GM12878 (cell line): ENCODE measurements around the gene HMCES. TPM values are rescaled to one million over a fixed set of nuclear protein-coding genes. Genes with fewer than 3 reads are reported as not detected.
A peak's percentile ranks its signal among the peaks of the same experiment; 100 is the strongest.

ENCODE experiments used
- ATAC-seq: fragments of 200-7000 bp; cut with Tn5 transposase; 3 replicates; pipeline ENCODE4 v1.9.1; 2020; ENCODE audit warnings: mild to moderate bottlenecking, moderate library complexity
- BruUV-seq: library from RNA; stranded (reverse); fragments of 400-500 nt; replicated peaks from 2 replicates; lab custom pipeline; 2021; lab: Mats Ljungman, UMichigan
- CTCF ChIA-PET: fragments of 300-600 bp; sonication (Branson Sonifier 250); formaldehyde crosslinking; extraction: SDS; loops from one replicate; lab custom pipeline; 2021; ENCODE audit warnings: inconsistent platforms; lab: Yijun Ruan, JAX
- POLR2A ChIA-PET: fragments of 350-600 bp; formaldehyde crosslinking; extraction: SDS; loops from one replicate; lab custom pipeline; 2021; ENCODE audit warnings: inconsistent platforms; lab: Charles Lee
- RAD21 ChIA-PET: fragments of 300-600 bp; sonication (Branson Sonifier 250); formaldehyde crosslinking; loops from one replicate; lab custom pipeline; 2023; ENCODE audit warnings: antibody characterized with exemption; ENCODE audit not compliant: unreplicated experiment; lab: Charles Lee
- SMC1A ChIA-PET: fragments of 300-600 bp; sonication (Branson Sonifier 250); formaldehyde crosslinking; loops from one replicate; lab custom pipeline; 2023; ENCODE audit not compliant: unreplicated experiment, uncharacterized antibody; lab: Charles Lee
- DNase-seq: peaks from one replicate; pipeline ENCODE4 v3.0.0-alpha.2; 2011; ENCODE audit warnings: low read depth, low spot score
- FAIRE-seq: peaks from 3 replicates; lab custom pipeline; 2011; peaks lifted over from hg19 to GRCh38; lab: Jason Lieb, UNC
- H2AFZ ChIP-seq: 2 replicates; pipeline ENCODE4 v1.6.0; 2011; ENCODE audit warnings: low read depth, low read length, control low read depth; ENCODE audit not compliant: control insufficient read depth
- H3K27ac ChIP-seq: 2 replicates; pipeline ENCODE4 v1.5.1; 2011; ENCODE audit warnings: control low read depth; ENCODE audit not compliant: control insufficient read depth, insufficient read depth
- H3K27me3 ChIP-seq, 2 experiments: replicated peaks in 1 of 2; 2 replicates each; pipeline versions ENCODE4 v1.6.0 to v1.6.1; 2011; ENCODE audit warnings: low read length in 1 of 2; ENCODE audit not compliant: control insufficient read depth in 2 of 2, insufficient read depth in 2 of 2
- H3K36me3 ChIP-seq, 2 experiments: 2 replicates each; pipeline ENCODE4 v1.5.1; 2011; ENCODE audit warnings: low read length in 1 of 2; ENCODE audit not compliant: control insufficient read depth in 2 of 2, insufficient read depth in 2 of 2
- H3K4me1 ChIP-seq: 2 replicates; pipeline ENCODE4 v1.6.1; 2011; ENCODE audit warnings: mild to moderate bottlenecking, low read length, moderate library complexity, mixed read lengths; ENCODE audit not compliant: control insufficient read depth, insufficient read depth
- H3K4me2 ChIP-seq: 2 replicates; pipeline ENCODE4 v1.6.0; 2011; ENCODE audit warnings: control low read depth; ENCODE audit not compliant: control insufficient read depth, insufficient read depth
- H3K4me3 ChIP-seq: fragments of 200-600 bp; sonication (generic); 2 replicates; pipeline ENCODE4 v1.5.1; 2016
- H3K79me2 ChIP-seq: 2 replicates; pipeline ENCODE4 v1.6.0; 2011; ENCODE audit warnings: low read length; ENCODE audit not compliant: control insufficient read depth, insufficient read depth
- H3K9ac ChIP-seq: 2 replicates; pipeline ENCODE4 v1.8.0; 2011; ENCODE audit warnings: low read length, control low read depth, mixed read lengths; ENCODE audit not compliant: control insufficient read depth, insufficient read depth
- H3K9me3 ChIP-seq: replicated peaks from 3 replicates; pipeline ENCODE4 v1.5.1; 2011; ENCODE audit warnings: mild to moderate bottlenecking, low read length; ENCODE audit not compliant: control insufficient read depth, insufficient read depth
- H4K20me1 ChIP-seq: 2 replicates; pipeline ENCODE4 v1.6.0; 2011; ENCODE audit not compliant: control insufficient read depth, insufficient read depth
- ATF7 ChIP-seq: fragments of 450-650 bp; IDR thresholded peaks from 2 replicates; pipeline ENCODE4 v1.6.1; 2016; ENCODE audit warnings: low read depth, mild to moderate bottlenecking
- EGR1 ChIP-seq, 2 experiments: IDR thresholded peaks; 1 replicate in 1 of 2; 2 replicates in 1 of 2; pipeline ENCODE4 v1.6.1; 2011 to 2012; ENCODE audit warnings: low read depth in 2 of 2, low read length in 2 of 2, borderline replicate concordance in 1 of 2, mild to moderate bottlenecking in 1 of 2, moderate library complexity in 1 of 2
- HDAC6 ChIP-seq: fragments of 200-600 bp; sonication (generic); IDR thresholded peaks from one replicate; pipeline ENCODE4 v1.8.0; 2017; ENCODE audit warnings: antibody characterized with exemption; ENCODE audit not compliant: unreplicated experiment
- IRF3 ChIP-seq: fragments of 450-650 bp; IDR thresholded peaks from 2 replicates; pipeline ENCODE4 v1.6.1; 2014; ENCODE audit warnings: mild to moderate bottlenecking
- JUNB ChIP-seq: IDR thresholded peaks from 2 replicates; pipeline ENCODE4 v1.6.1; 2016; ENCODE audit warnings: antibody characterized with exemption, mild to moderate bottlenecking
- KAT2A ChIP-seq: conservative IDR thresholded peaks from 2 replicates; pipeline ENCODE4 v1.6.1; 2011; ENCODE audit warnings: low read depth, low read length; ENCODE audit not compliant: control insufficient read depth
- MEF2B ChIP-seq: fragments of 450-650 bp; IDR thresholded peaks from 2 replicates; pipeline ENCODE4 v1.6.1; 2018; ENCODE audit warnings: mild to moderate bottlenecking, moderate library complexity; ENCODE audit not compliant: partially characterized antibody, poor library complexity, severe bottlenecking
- MTA2 ChIP-seq: fragments of 450-650 bp; IDR thresholded peaks from 2 replicates; pipeline ENCODE4 v1.6.1; 2016; ENCODE audit warnings: low read depth, mild to moderate bottlenecking, moderate library complexity
- NR2C1 ChIP-seq: fragments of 450-650 bp; IDR thresholded peaks from 2 replicates; pipeline ENCODE4 v1.6.1; 2017; ENCODE audit warnings: antibody characterized with exemption, mild to moderate bottlenecking, moderate library complexity
- POLR2AphosphoS5 ChIP-seq: IDR thresholded peaks from 2 replicates; pipeline ENCODE4 v1.6.1; 2011; ENCODE audit warnings: mild to moderate bottlenecking, low read length, inconsistent platforms
- POU2F2 ChIP-seq: IDR thresholded peaks from 3 replicates; pipeline ENCODE4 v1.6.1; 2011; ENCODE audit warnings: low read depth, mild to moderate bottlenecking, low read length, borderline replicate concordance
- RB1 ChIP-seq: fragments of 450-650 bp; formaldehyde crosslinking; IDR thresholded peaks from 2 replicates; pipeline ENCODE4 v1.6.1; 2017; ENCODE audit warnings: mild to moderate bottlenecking, borderline replicate concordance
- RELB ChIP-seq: fragments of 450-650 bp; IDR thresholded peaks from 2 replicates; pipeline ENCODE4 v1.6.1; 2017; ENCODE audit warnings: low read depth, mild to moderate bottlenecking, moderate library complexity
- RUNX3 ChIP-seq: IDR thresholded peaks from 2 replicates; pipeline ENCODE4 v1.6.1; 2012; ENCODE audit warnings: low read length, inconsistent platforms
- SUZ12 ChIP-seq: fragments of 200-600 bp; sonication (generic); IDR thresholded peaks from one replicate; pipeline ENCODE4 v1.6.1; 2018; ENCODE audit warnings: antibody characterized with exemption, mild to moderate bottlenecking; ENCODE audit not compliant: unreplicated experiment
- TAF1 ChIP-seq: IDR thresholded peaks from 2 replicates; pipeline ENCODE4 v1.6.1; 2011; ENCODE audit warnings: mild to moderate bottlenecking, low read depth, low read length, borderline replicate concordance
- TBL1XR1 ChIP-seq: IDR thresholded peaks from 2 replicates; pipeline ENCODE4 v1.6.1; 2012; ENCODE audit warnings: low read depth, low read length, improper control_type of control experiment
- TCF7 ChIP-seq: IDR thresholded peaks from 2 replicates; pipeline ENCODE4 v1.6.1; 2014; ENCODE audit warnings: antibody characterized with exemption, borderline replicate concordance
- WGBS: methylation state at CpG from one replicate; pipeline ENCODE4 v1.1.6; 2016; ENCODE audit warnings: low lambda C conversion rate; ENCODE audit not compliant: insufficient replicate concordance, insufficient coverage; ENCODE audit errors: missing lambda C conversion rate; 5-methylcytosine and 5-hydroxymethylcytosine counted together
- in situ Hi-C: fragments of 300-500 bp; cut with MboI; formaldehyde crosslinking; loops from 9 replicates; pipeline ENCODE4 v1.14.3; 2018; ENCODE audit warnings: mixed read lengths
- intact Hi-C: fragments of 100-400 bp; cut with micrococcal nuclease; formaldehyde crosslinking; loops from one replicate; pipeline ENCODE4 v1.14.2; 2022; ENCODE audit not compliant: unreplicated experiment
- polyA plus RNA-seq, 11 experiments: library from polyadenylated mRNA; depleted of rRNA in 4 of 11; unstranded in 6 of 11; stranded (reverse) in 5 of 11; fragments of >200 nt; fragmentation: Nextera tagmentation in 4 of 11; fragmentation: Illumina TruSeq in 1 of 11; extraction: Ambion mirVana in 4 of 11; extraction: Trizol in 1 of 11; gene quantifications; 1 replicate in 1 of 11; 2 replicates in 10 of 11; pipeline versions ENCODE4 v1.2.1 to v1.2.3, GENCODE V29; 2011 to 2016; ENCODE audit warnings: inconsistent platforms in 2 of 11, missing spikeins in 2 of 11, low read depth in 1 of 11
- total RNA-seq, 4 experiments: library from RNA; depleted of rRNA in 3 of 4; stranded (reverse); fragments of >200 nt in 3 of 4; fragmentation: Illumina TruSeq in 1 of 4; extraction: Trizol in 1 of 4; gene quantifications; 2 replicates each; pipeline versions ENCODE4 v1.2.1 to v1.2.3, GENCODE V29; 2013 to 2021
- TF ChIP-seq, protein P1 (sequence below): fragments of 450-650 bp; IDR thresholded peaks from 2 replicates; pipeline ENCODE4 v1.6.1; 2017; ENCODE audit warnings: mild to moderate bottlenecking, low read depth, inconsistent platforms; ENCODE audit not compliant: poor library complexity, severe bottlenecking

HMCES gene
- total and polyA plus RNA-seq, 10 of the 15 experiments (the other 5 are each of a cell fraction or from before 2014, with no cell fraction given): 12.4 to 49.8 (median 27.0) TPM

GRCh38 chr3:129305592-129306091, 27.0 kb downstream of the HMCES start (continued):
- TF ChIP-seq RELB: peak; percentile 31; the same call in 1 of the 2 replicates
- no peak for TF ChIP-seq IRF3
- peak in 1 of 2 experiments; percentile 49; a peak in 1 of 3 replicates for TF ChIP-seq EGR1 (IDR thresholded peaks at IDR 0.05; ENCODE audit: borderline replicate concordance in 1 of 2, low read depth in 2 of 2, low read length in 2 of 2)
- TF ChIP-seq TAF1: no peak
- TF ChIP-seq, all 136 proteins: peak for 17

- CTCF ChIA-PET: no interaction called here
- Histone ChIP-seq H3K79me2 (no peaks in the 10 kb centered on the region), H3K9ac (no peak overlapping the region), H3K4me3 (no peak overlapping the region), H3K36me3 (peaks cover 0 to 6% of the 10 kb centered on the region in 2 experiments; a peak in 3 of 4 replicates), H3K27ac (no peak overlapping the region), H4K20me1 (no peaks in the 10 kb centered on the region), H2AFZ (no peak overlapping the region), H3K9me3 (no peaks in the 10 kb centered on the region), H3K4me1 (peaks cover 17% of the 10 kb centered on the region), H3K4me2 (no peak overlapping the region), H3K27me3 (no peaks in the 10 kb centered on the region)
- intact Hi-C loops (no loop called here), in situ Hi-C loops (no loop called here)
- POLR2A ChIA-PET: interaction anchor here (0.5 to 0.7 kb wide), 2 partner anchors 26 to 32 kb away, joined by 3 read pairs; no protein-coding TSS in a partner anchor
- FAIRE-seq: no peak
- SMC1A ChIA-PET: interaction anchor here (8.5 kb wide), 1 partner anchor 27 kb away, joined by 75 read pairs; no protein-coding TSS in a partner anchor
- BruUV-seq: no TSS peak
- 98% methylated on average over 3 of the region's 3 CpGs for WGBS
- RAD21 ChIA-PET: interaction anchor here (0.6 to 0.9 kb wide), 2 partner anchors 8 to 189 kb away, joined by 3 to 6 read pairs; a partner anchor contains a TSS
- peak; percentile 11 for ATAC-seq
- DNase-seq: no peak
- TF ChIP-seq RUNX3 (peak; percentile 52; the same call in 1 of the 2 replicates), HDAC6 (no peak), POU2F2 (no peak), RB1 (no peak), ATF7 (0 out of 2 replicates have a peak, but pooled peaks have one; percentile 9), KAT2A (no peak), TBL1XR1 (no peak), JUNB (no peak), POLR2AphosphoS5 (no peak), SUZ12 (no peak), TCF7 (no peak), MEF2B (no peak), NR2C1 (no peak), MTA2 (peak; percentile 26; the same call in 1 of the 2 replicates)
- TF ChIP-seq, protein P1, sequence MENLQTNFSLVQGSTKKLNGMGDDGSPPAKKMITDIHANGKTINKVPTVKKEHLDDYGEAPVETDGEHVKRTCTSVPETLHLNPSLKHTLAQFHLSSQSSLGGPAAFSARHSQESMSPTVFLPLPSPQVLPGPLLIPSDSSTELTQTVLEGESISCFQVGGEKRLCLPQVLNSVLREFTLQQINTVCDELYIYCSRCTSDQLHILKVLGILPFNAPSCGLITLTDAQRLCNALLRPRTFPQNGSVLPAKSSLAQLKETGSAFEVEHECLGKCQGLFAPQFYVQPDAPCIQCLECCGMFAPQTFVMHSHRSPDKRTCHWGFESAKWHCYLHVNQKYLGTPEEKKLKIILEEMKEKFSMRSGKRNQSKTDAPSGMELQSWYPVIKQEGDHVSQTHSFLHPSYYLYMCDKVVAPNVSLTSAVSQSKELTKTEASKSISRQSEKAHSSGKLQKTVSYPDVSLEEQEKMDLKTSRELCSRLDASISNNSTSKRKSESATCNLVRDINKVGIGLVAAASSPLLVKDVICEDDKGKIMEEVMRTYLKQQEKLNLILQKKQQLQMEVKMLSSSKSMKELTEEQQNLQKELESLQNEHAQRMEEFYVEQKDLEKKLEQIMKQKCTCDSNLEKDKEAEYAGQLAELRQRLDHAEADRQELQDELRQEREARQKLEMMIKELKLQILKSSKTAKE: no peak
Measured at GRCh38 chr3:129308636-129309035, 30.0 kb downstream of the HMCES start.
